HepG2 (cell line): Measurements from ENCODE around the gene ABCA4. TPM values are rescaled to one million over a fixed set of nuclear protein-coding genes. Genes with fewer than 3 reads are reported as not detected.

Experiments
- AKNA ChIP-seq: sonication (generic); formaldehyde crosslinking; IDR thresholded peaks from 2 replicates; pipeline ENCODE4 v1.4.0; 2020; ENCODE audit warnings: missing genetic modification reagents, borderline replicate concordance
- ARID4A ChIP-seq: sonication (generic); formaldehyde crosslinking; IDR thresholded peaks from 2 replicates; pipeline ENCODE4 v1.5.0; 2020; ENCODE audit warnings: mild to moderate bottlenecking, missing genetic modification reagents, borderline replicate concordance
- BCLAF1 ChIP-seq: fragments of 450-650 bp; IDR thresholded peaks from 2 replicates; pipeline ENCODE4 v1.6.1; 2017; ENCODE audit warnings: mild to moderate bottlenecking
- SP4 ChIP-seq: sonication (generic); formaldehyde crosslinking; IDR thresholded peaks from 2 replicates; pipeline ENCODE4 v1.8.1; 2023; ENCODE audit warnings: mild to moderate bottlenecking, missing genetic modification reagents
- THAP9 ChIP-seq: sonication (generic); formaldehyde crosslinking; IDR thresholded peaks from 2 replicates; pipeline ENCODE4; 2020; ENCODE audit warnings: missing genetic modification reagents, mild to moderate bottlenecking, borderline replicate concordance
- ZGPAT ChIP-seq: IDR thresholded peaks from 2 replicates; pipeline ENCODE4 v1.6.1; 2016; ENCODE audit warnings: mild to moderate bottlenecking
- ZKSCAN5 ChIP-seq: sonication (generic); formaldehyde crosslinking; IDR thresholded peaks from 2 replicates; pipeline ENCODE4 v1.5.1; 2020; ENCODE audit warnings: mild to moderate bottlenecking, missing genetic modification reagents
- ZNF264 ChIP-seq: sonication (generic); formaldehyde crosslinking; IDR thresholded peaks from 2 replicates; pipeline ENCODE4 v1.4.0; 2020; ENCODE audit warnings: missing genetic modification reagents
- ZNF550 ChIP-seq: sonication (generic); formaldehyde crosslinking; IDR thresholded peaks from 2 replicates; pipeline ENCODE4 v1.4.0; 2020; ENCODE audit warnings: mild to moderate bottlenecking, missing genetic modification reagents, borderline replicate concordance
- ZNF737 ChIP-seq: sonication (generic); formaldehyde crosslinking; IDR thresholded peaks from 2 replicates; pipeline ENCODE4 v1.5.0; 2020; ENCODE audit warnings: missing genetic modification reagents, mild to moderate bottlenecking, borderline replicate concordance
- ZNF772 ChIP-seq: sonication (generic); formaldehyde crosslinking; IDR thresholded peaks from 2 replicates; pipeline ENCODE4 v1.5.0; 2020; ENCODE audit warnings: mild to moderate bottlenecking, missing genetic modification reagents
- polyA plus RNA-seq, 8 experiments: library from polyadenylated mRNA; depleted of rRNA in 3 of 8; stranded (reverse) in 7 of 8; unstranded in 1 of 8; fragments of >200 nt; fragmentation: Illumina TruSeq in 4 of 8; extraction: Trizol in 4 of 8; gene quantifications; 2 replicates each; pipeline versions ENCODE4 v1.2.1 to v1.2.3, GENCODE V29; 2011 to 2016; ENCODE audit warnings: low read depth in 4 of 8, missing spikeins in 1 of 8, mixed read lengths in 1 of 8; ENCODE audit not compliant: insufficient read depth in 1 of 8
- total RNA-seq, 5 experiments: library from RNA; depleted of rRNA; stranded (reverse); fragments of >200 nt; fragmentation: Illumina TruSeq; extraction: Trizol; gene quantifications; 2 replicates each; pipeline ENCODE4 v1.2.3, GENCODE V29; 2016; ENCODE audit warnings: low read depth in 1 of 5

Gene ABCA4
- total and polyA plus RNA-seq, 2 of the 13 experiments (the other 11 are each of a cell fraction or from before 2014, with no cell fraction given): 0.24 to 0.67 TPM

GRCh38 chr1:94022471-94023189 is 98.3 kb downstream of the ABCA4 start (continued):
- TF ChIP-seq ZNF772 (CRISPR knock-in tag) (no peak), BCLAF1 (no peak), ZNF550 (CRISPR knock-in tag) (no peak), ZGPAT (CRISPR knock-in tag) (no peak), ZNF264 (CRISPR knock-in tag) (no peak), ARID4A (CRISPR knock-in tag) (0 out of 2 replicates have a peak, but pooled peaks have one; percentile 40), ZKSCAN5 (no peak), SP4 (CRISPR knock-in tag) (no peak), THAP9 (CRISPR knock-in tag) (0 out of 2 replicates have a peak, but pooled peaks have one; percentile 36), ZNF737 (CRISPR knock-in tag) (no peak), AKNA (CRISPR knock-in tag) (no peak)
